Measurements from ENCODE around the gene PLCB1. TPM values are rescaled to one million over a fixed set of nuclear protein-coding genes. Genes with fewer than 3 reads are reported as not detected.

Gene PLCB1
- total RNA-seq, 3 donors from 2014 or later = 7.2 to 50.7 (median 8.8) TPM

GRCh38 chr20:8671370-8671961, 539.4 kb downstream of the PLCB1 start:
- TF ChIP-seq, protein P1, sequence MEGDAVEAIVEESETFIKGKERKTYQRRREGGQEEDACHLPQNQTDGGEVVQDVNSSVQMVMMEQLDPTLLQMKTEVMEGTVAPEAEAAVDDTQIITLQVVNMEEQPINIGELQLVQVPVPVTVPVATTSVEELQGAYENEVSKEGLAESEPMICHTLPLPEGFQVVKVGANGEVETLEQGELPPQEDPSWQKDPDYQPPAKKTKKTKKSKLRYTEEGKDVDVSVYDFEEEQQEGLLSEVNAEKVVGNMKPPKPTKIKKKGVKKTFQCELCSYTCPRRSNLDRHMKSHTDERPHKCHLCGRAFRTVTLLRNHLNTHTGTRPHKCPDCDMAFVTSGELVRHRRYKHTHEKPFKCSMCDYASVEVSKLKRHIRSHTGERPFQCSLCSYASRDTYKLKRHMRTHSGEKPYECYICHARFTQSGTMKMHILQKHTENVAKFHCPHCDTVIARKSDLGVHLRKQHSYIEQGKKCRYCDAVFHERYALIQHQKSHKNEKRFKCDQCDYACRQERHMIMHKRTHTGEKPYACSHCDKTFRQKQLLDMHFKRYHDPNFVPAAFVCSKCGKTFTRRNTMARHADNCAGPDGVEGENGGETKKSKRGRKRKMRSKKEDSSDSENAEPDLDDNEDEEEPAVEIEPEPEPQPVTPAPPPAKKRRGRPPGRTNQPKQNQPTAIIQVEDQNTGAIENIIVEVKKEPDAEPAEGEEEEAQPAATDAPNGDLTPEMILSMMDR (IDR thresholded peaks at IDR 0.05) = no peak
- Histone ChIP-seq H3K36me3 (ENCODE audit: low read depth) (no peaks in the 10 kb centered on the region), H3K4me1 (ENCODE audit: low read depth) (no peaks in the 10 kb centered on the region), H3K9me3 (no peaks in the 10 kb centered on the region), H3K4me3 (no peak overlapping the region)
- DNase-seq = no peak
- intact Hi-C loops (cut with DNase I, micrococcal nuclease) = no loop called here
- no peak for ATAC-seq

- no peaks in the 10 kb centered on the region for H3K4me1 ChIP-seq (ENCODE audit: low read depth)
- H3K4me3 ChIP-seq = no peak overlapping the region
- intact Hi-C loops (cut with DNase I, micrococcal nuclease) = no loop called here
- DNase-seq (no peak), ATAC-seq (no peak)
- no peaks in the 10 kb centered on the region for H3K36me3 ChIP-seq (ENCODE audit: low read depth)
- no peaks in the 10 kb centered on the region for H3K9me3 ChIP-seq
- TF ChIP-seq, protein P1 (IDR thresholded peaks at IDR 0.05) = no peak
These were observed 541.0 kb downstream of the PLCB1 start for GRCh38 chr20:8673116-8673515.

DNA sequence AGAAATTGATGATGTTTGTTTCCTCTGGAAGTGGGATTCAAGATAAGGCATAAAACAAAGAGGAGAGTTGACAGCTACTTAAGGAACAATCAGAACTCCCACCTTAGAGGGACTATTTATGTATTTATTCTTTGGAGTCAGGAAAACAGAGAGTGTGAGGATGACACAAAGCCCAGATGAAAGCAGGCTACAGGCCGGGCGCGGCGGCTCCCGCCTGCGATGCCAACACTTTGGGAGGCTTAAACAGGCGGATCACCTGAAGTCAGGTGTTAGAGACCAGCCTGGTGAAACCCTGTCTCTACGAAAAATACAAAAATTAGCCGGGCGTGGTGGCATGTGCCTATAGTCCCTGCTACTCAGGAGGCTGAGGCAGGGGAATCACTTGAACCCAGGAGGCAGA, 543.8 kb downstream of the PLCB1 start:
- Histone ChIP-seq H3K9me3 (no peaks in the 10 kb centered on the region), H3K4me1 (ENCODE audit: low read depth) (no peaks in the 10 kb centered on the region), H3K4me3 (no peak overlapping the region), H3K36me3 (ENCODE audit: low read depth) (no peaks in the 10 kb centered on the region)
- no peak for DNase-seq
- TF ChIP-seq, protein P1 (IDR thresholded peaks at IDR 0.05) = no peak
- no peak for ATAC-seq
- intact Hi-C loops (cut with DNase I, micrococcal nuclease) = no loop called here

DNA sequence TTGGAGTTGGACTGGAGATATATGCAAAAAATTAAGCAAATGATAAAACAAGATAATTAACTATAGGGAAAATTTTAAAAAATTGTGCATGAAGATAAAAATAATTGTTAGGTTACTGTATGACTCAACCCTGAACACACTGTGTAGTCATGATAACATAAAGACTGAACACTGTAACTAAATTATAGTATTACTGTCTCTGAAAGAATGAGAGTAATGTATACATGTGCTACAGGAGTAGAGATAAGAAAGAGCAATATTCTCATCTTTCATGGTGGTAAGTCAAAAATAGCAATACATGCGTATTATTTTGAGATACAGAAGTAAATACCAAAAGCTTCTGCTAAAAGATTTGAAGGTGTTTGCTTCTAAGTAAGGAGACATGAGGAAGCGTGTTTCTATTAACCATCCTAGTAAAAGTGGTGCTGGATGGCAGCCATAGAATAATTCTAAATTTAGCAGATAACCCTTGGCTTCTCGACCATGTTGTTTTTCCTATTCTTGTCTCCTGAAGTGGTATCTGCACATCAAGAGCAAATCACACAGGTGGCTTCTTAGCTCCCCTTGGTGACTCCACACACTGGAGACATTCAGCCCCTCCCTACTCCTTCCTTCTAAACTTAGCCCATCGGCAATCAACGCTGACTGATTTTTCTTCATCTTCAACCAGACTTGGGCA, 546.2 kb downstream of the PLCB1 start:
- Histone ChIP-seq H3K4me1 (ENCODE audit: low read depth) (no peaks in the 10 kb centered on the region), H3K36me3 (ENCODE audit: low read depth) (no peaks in the 10 kb centered on the region), H3K9me3 (no peaks in the 10 kb centered on the region), H3K4me3 (no peak overlapping the region)
- ATAC-seq (no peak), DNase-seq (no peak)
- TF ChIP-seq, protein P1 (IDR thresholded peaks at IDR 0.05) = no peak
- intact Hi-C loops (cut with DNase I, micrococcal nuclease) = no loop called here

- H3K9me3 ChIP-seq = peaks cover 13% of the 10 kb centered on the region
- ATAC-seq = no peak
These were observed 557.3 kb downstream of the PLCB1 start for GRCh38 chr20:8689337-8689736.

More at GRCh38 chr20:8689337-8689736, 557.3 kb downstream of the PLCB1 start:
- Histone ChIP-seq H3K36me3 (ENCODE audit: low read depth) (no peaks in the 10 kb centered on the region), H3K4me1 (ENCODE audit: low read depth) (no peaks in the 10 kb centered on the region), H3K4me3 (no peak overlapping the region)
- intact Hi-C loops (cut with DNase I, micrococcal nuclease) = no loop called here
- no peak for DNase-seq
- TF ChIP-seq, protein P1 (IDR thresholded peaks at IDR 0.05) = no peak

All from mucosa of descending colon (tissue), 3 donors.